PFSK-1 (cell line): ENCODE data around the gene CCDC152.

Source experiments
- FOXP2 ChIP-seq: optimal IDR thresholded peaks from 2 replicates; pipeline ENCODE3; 2011; ENCODE audit warnings: borderline replicate concordance, control low read depth, inconsistent platforms; ENCODE audit not compliant: insufficient read depth; ENCODE audit errors: extremely low read length, extremely low read depth
- POLR2AphosphoS5 ChIP-seq: IDR thresholded peaks from 2 replicates; pipeline ENCODE4 v1.6.1; 2012; ENCODE audit warnings: low read depth, mild to moderate bottlenecking, control low read depth, low read length, moderate library complexity
- REST ChIP-seq, 2 experiments: IDR thresholded peaks; 2 replicates each; pipeline versions ENCODE4 v1.6.1 to v1.8.0; 2011 to 2012; ENCODE audit warnings: low read depth in 2 of 2, low read length in 2 of 2, control low read depth in 1 of 2, inconsistent platforms in 1 of 2, mild to moderate bottlenecking in 1 of 2, moderate library complexity in 1 of 2; ENCODE audit not compliant: insufficient read depth in 1 of 2
- SIN3A ChIP-seq: IDR thresholded peaks from 2 replicates; pipeline ENCODE4 v1.6.1; 2012; ENCODE audit warnings: mild to moderate bottlenecking, low read length, moderate library complexity, borderline replicate concordance; ENCODE audit not compliant: insufficient read depth
- TAF1 ChIP-seq: IDR thresholded peaks from 2 replicates; pipeline ENCODE4 v1.6.1; 2012; ENCODE audit warnings: low read length, control low read depth, borderline replicate concordance; ENCODE audit not compliant: insufficient read depth

CCDC152 gene

DNA sequence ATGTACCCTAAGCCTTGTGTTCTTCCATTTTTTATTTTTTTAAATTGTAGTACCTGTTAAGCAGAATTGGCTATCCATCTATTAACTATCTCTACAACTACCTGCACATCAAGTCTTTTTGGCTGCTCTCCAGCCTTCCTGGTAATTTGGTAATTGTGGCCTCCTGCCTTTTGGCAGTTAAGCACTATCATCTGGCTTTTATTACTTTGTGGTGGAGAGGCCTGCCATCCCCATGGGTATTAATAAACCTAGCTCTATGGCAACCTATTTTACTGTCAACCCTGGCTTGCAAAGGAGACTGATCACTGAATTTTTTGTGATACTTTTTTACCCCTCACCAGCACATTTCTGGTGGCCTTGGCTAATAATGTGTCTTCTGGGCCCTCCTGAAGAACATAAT, 34.5 kb downstream of the CCDC152 start:
- TF ChIP-seq REST (IDR thresholded peaks at IDR 0.05; ENCODE audit: insufficient read depth in 1 of 2, low read depth in 2 of 2, low read length in 2 of 2) (no peak), FOXP2 (no peak), SIN3A (no peak), POLR2AphosphoS5 (no peak), TAF1 (no peak)

- TF ChIP-seq POLR2AphosphoS5 (no peak), TAF1 (no peak), SIN3A (no peak), REST (IDR thresholded peaks at IDR 0.05; ENCODE audit: insufficient read depth in 1 of 2, low read depth in 2 of 2, low read length in 2 of 2) (no peak), FOXP2 (no peak)
Measured at GRCh38 chr5:42798284-42799240, 41.9 kb downstream of the CCDC152 start.

- TF ChIP-seq POLR2AphosphoS5: no peak
- no peak for TF ChIP-seq SIN3A
- TF ChIP-seq REST (IDR thresholded peaks at IDR 0.05; ENCODE audit: insufficient read depth in 1 of 2, low read depth in 2 of 2, low read length in 2 of 2): no peak
- TF ChIP-seq FOXP2: no peak
- no peak for TF ChIP-seq TAF1
Measured at GRCh38 chr5:42799241-42799608, 42.6 kb downstream of the CCDC152 start.

DNA sequence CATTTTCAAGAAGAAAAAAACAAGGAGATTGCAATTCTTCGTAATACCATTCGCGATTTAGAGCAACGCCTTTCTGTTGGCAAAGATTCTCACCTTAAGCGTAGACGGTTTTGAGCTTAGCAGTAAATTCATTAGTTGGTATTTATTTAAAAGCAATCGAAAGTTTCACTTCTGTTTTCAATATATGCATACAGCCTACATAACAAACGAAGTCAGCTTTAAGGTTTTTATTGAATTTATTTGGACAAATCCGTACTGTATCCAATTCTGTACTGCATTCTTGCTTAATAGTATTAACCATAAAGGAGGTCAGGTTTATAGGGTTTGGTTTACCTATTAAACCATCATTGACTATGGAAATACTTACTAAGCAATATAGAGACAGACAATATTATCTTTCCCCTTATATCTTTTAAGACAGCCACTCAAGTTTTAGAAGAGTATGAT, 43.1 kb downstream of the CCDC152 start:
- no peak for TF ChIP-seq FOXP2
- TF ChIP-seq REST (IDR thresholded peaks at IDR 0.05; ENCODE audit: insufficient read depth in 1 of 2, low read depth in 2 of 2, low read length in 2 of 2): no peak
